ENCODE data around the gene CMSS1.

GRCh38 chr3:100080573-100080972 lies 262.9 kb downstream of the CMSS1 start:
- TF ChIP-seq CTCF (IDR thresholded peaks at IDR 0.05), result no peak
- no peak for TF ChIP-seq TCF7L2 (IDR thresholded peaks at IDR 0.05; ENCODE audit: low read depth, low read length)
- TF ChIP-seq POLR2AphosphoS5 (IDR thresholded peaks at IDR 0.05; ENCODE audit: low read depth, low read length), result no peak
- TF ChIP-seq SIN3A (IDR thresholded peaks at IDR 0.05; ENCODE audit: borderline replicate concordance, insufficient read depth, low read depth, low read length), result no peak
